K562 (cell line): ENCODE results near the gene LRP4. TPM values are rescaled to one million over a fixed set of nuclear protein-coding genes. Genes with fewer than 3 reads are reported as not detected.

Source experiments
- ATAC-seq: fragments of 200-7000 bp; cut with Tn5 transposase; 3 replicates; pipeline ENCODE4 v1.9.1; 2020; ENCODE audit warnings: moderate library complexity
- BruUV-seq: library from RNA; stranded (reverse); fragments of 400-500 nt; replicated peaks from 2 replicates; lab custom pipeline; 2021; lab: Mats Ljungman, UMichigan
- CTCF ChIA-PET: fragments of 300-600 bp; formaldehyde crosslinking; extraction: SDS; loops from one replicate; lab custom pipeline; 2021; ENCODE audit warnings: low intra/inter-chr PET ratio; lab: Yijun Ruan, JAX
- POLR2A ChIA-PET: fragments of 300-600, 350-650 bp; sonication (Branson Sonifier 250); formaldehyde crosslinking; extraction: SDS; loops from one replicate; lab custom pipeline; 2021; ENCODE audit warnings: antibody characterized with exemption, inconsistent platforms; lab: Yijun Ruan, JAX
- DNase-seq, 4 experiments: peaks; one replicate each; pipeline versions ENCODE4 v3.0.0 to v3.0.0-alpha.2; 2011 to 2018; ENCODE audit warnings: low spot score in 3 of 4, mixed read lengths in 3 of 4; ENCODE audit errors: extremely low read depth in 1 of 4
- FAIRE-seq: peaks from 2 replicates; lab custom pipeline; 2011; peaks lifted over from hg19 to GRCh38; lab: Jason Lieb, UNC
- H2AFZ ChIP-seq: 2 replicates; pipeline ENCODE4 v1.6.0; 2011; ENCODE audit warnings: low read depth, low read length, control low read depth, inconsistent platforms
- H3K27ac ChIP-seq: fragments of 200-600 bp; 3 replicates; pipeline ENCODE4 v1.8.0; 2011; ENCODE audit warnings: low read depth, mild to moderate bottlenecking, control low read depth, inconsistent platforms, low read length, moderate library complexity, mixed read lengths; ENCODE audit errors: extremely low read depth
- H3K27me3 ChIP-seq, 2 experiments: fragments of 300-600 bp in 1 of 2; 2 replicates in 1 of 2; 3 replicates in 1 of 2; pipeline versions ENCODE4 v1.6.0 to v1.8.0; 2011; ENCODE audit warnings: inconsistent platforms in 2 of 2, low read length in 2 of 2, mild to moderate bottlenecking in 1 of 2, mixed read lengths in 1 of 2, moderate library complexity in 1 of 2; ENCODE audit not compliant: control insufficient read depth in 2 of 2, insufficient read depth in 2 of 2
- H3K36me3 ChIP-seq: fragments of 300-600 bp; 3 replicates; pipeline ENCODE4 v1.8.0; 2011; ENCODE audit warnings: mild to moderate bottlenecking, low read length, inconsistent platforms; ENCODE audit not compliant: control insufficient read depth, insufficient read depth
- H3K4me1 ChIP-seq, 2 experiments: fragments of 200-600 bp in 1 of 2; replicated peaks in 1 of 2; 2 replicates in 1 of 2; 3 replicates in 1 of 2; pipeline versions ENCODE4 v1.5.1 to v1.8.0; 2011; ENCODE audit warnings: inconsistent platforms in 2 of 2, low read length in 2 of 2, mild to moderate bottlenecking in 1 of 2, mixed read lengths in 1 of 2, moderate library complexity in 1 of 2; ENCODE audit not compliant: control insufficient read depth in 2 of 2, insufficient read depth in 2 of 2
- H3K4me2 ChIP-seq: 2 replicates; pipeline ENCODE4 v1.6.1; 2011; ENCODE audit warnings: low read length, control low read depth, inconsistent platforms, mixed read lengths; ENCODE audit not compliant: insufficient read depth
- H3K4me3 ChIP-seq: fragments of 200-600 bp; sonication (generic), shearing (Covaris generic); 2 replicates; pipeline ENCODE4 v1.5.1; 2016; ENCODE audit warnings: control low read depth, inconsistent platforms
- H3K79me2 ChIP-seq: fragments of 200-600 bp; 3 replicates; pipeline ENCODE4 v1.8.0; 2011; ENCODE audit warnings: low read length, inconsistent platforms; ENCODE audit not compliant: control insufficient read depth, insufficient read depth
- H3K9ac ChIP-seq, 2 experiments: 2 replicates each; pipeline versions ENCODE4 v1.6.0 to v1.6.1; 2011; ENCODE audit warnings: low read depth in 2 of 2, low read length in 2 of 2, control low read depth in 1 of 2, inconsistent platforms in 1 of 2, mild to moderate bottlenecking in 1 of 2, mixed read lengths in 1 of 2; ENCODE audit not compliant: insufficient read depth in 1 of 2
- H3K9me1 ChIP-seq: one replicate; pipeline ENCODE4 v1.6.0; 2011; ENCODE audit warnings: inconsistent platforms, mild to moderate bottlenecking, low read length, moderate library complexity; ENCODE audit not compliant: control insufficient read depth, insufficient read depth
- H3K9me3 ChIP-seq: replicated peaks from 2 replicates; pipeline ENCODE4 v1.5.1; 2011; ENCODE audit warnings: low read depth, low read length, inconsistent platforms; ENCODE audit not compliant: control insufficient read depth, insufficient read depth
- H4K20me1 ChIP-seq: replicated peaks from 2 replicates; pipeline ENCODE4 v1.6.1; 2011; ENCODE audit warnings: low read length, inconsistent platforms, mixed read lengths; ENCODE audit not compliant: control insufficient read depth, insufficient read depth
- ARID1B ChIP-seq: fragments of 450-650 bp; IDR thresholded peaks from 2 replicates; pipeline ENCODE4 v1.6.1; 2016; ENCODE audit warnings: antibody characterized with exemption, mild to moderate bottlenecking, inconsistent platforms
- ARID2 ChIP-seq: fragments of 450-650 bp; IDR thresholded peaks from 2 replicates; pipeline ENCODE4 v1.6.1; 2017; ENCODE audit warnings: antibody characterized with exemption, mild to moderate bottlenecking
- BACH1 ChIP-seq: fragments of 200-800 bp; sonication (Bioruptor generic); IDR thresholded peaks from 2 replicates; pipeline ENCODE4 v1.6.1; 2016; ENCODE audit warnings: missing genetic modification characterization, missing compliant biosample characterization
- ELF4 ChIP-seq: fragments of 450-650 bp; formaldehyde crosslinking; IDR thresholded peaks from 2 replicates; pipeline ENCODE4 v1.4.0; 2022; ENCODE audit warnings: missing genetic modification characterization
- HNRNPUL1 ChIP-seq: fragments of 200-400 bp; formaldehyde crosslinking; IDR thresholded peaks from 2 replicates; pipeline ENCODE4 v1.6.1; 2017; ENCODE audit warnings: low read length
- KDM5B ChIP-seq: fragments of 200-600 bp; sonication (generic); IDR thresholded peaks from 2 replicates; pipeline ENCODE4 v1.6.1; 2012; ENCODE audit warnings: low read depth, mild to moderate bottlenecking, moderate library complexity, low read length, control low read depth, inconsistent platforms; ENCODE audit not compliant: insufficient replicate concordance
- OTX1 ChIP-seq: fragments of 450-650 bp; formaldehyde crosslinking; IDR thresholded peaks from 2 replicates; pipeline ENCODE4 v1.4.0; 2022; ENCODE audit warnings: mild to moderate bottlenecking
- SMAD2 ChIP-seq: fragments of 150-350 bp; IDR thresholded peaks from 2 replicates; pipeline ENCODE4 v1.6.1; 2014; ENCODE audit warnings: low read depth, mild to moderate bottlenecking, low read length
- ZFPM2 ChIP-seq: fragments of 250-450 bp; sonication (Bioruptor Pico); IDR thresholded peaks from 2 replicates; pipeline ENCODE4 v1.5.1; 2022; ENCODE audit warnings: mild to moderate bottlenecking
- ZNF165 ChIP-seq: fragments of 250-450 bp; sonication (Bioruptor Pico); IDR thresholded peaks from 2 replicates; pipeline ENCODE4 v1.4.0; 2020; ENCODE audit warnings: borderline replicate concordance
- WGBS: fragments of 100-300 bp; shearing (Covaris generic); methylation state at CpG from one replicate; pipeline ENCODE4 v1.1.6; 2016; ENCODE audit warnings: low coverage, mixed read lengths; ENCODE audit not compliant: insufficient coverage; ENCODE audit errors: missing lambda C conversion rate; 5-methylcytosine and 5-hydroxymethylcytosine counted together
- in situ Hi-C: fragments of 300-500 bp; cut with MboI; formaldehyde crosslinking; loops from 4 replicates; pipeline ENCODE4 v1.15.0; 2018; ENCODE audit warnings: inconsistent platforms, mixed read lengths
- intact Hi-C: fragments of 100-400 bp; cut with micrococcal nuclease; formaldehyde crosslinking; loops from 2 replicates; pipeline ENCODE4 v1.14.2; 2022
- polyA plus RNA-seq, 8 experiments: library from polyadenylated mRNA; depleted of rRNA in 4 of 8; stranded (reverse) in 5 of 8; unstranded in 3 of 8; fragments of >200 nt; fragmentation: Nextera tagmentation in 2 of 8; fragmentation: Illumina TruSeq in 1 of 8; extraction: Ambion mirVana in 2 of 8; extraction: Trizol in 1 of 8; gene quantifications; 2 replicates each; pipeline versions ENCODE4 v1.2.1 to v1.2.3, GENCODE V29; 2011 to 2014; ENCODE audit warnings: inconsistent platforms in 1 of 8, missing spikeins in 1 of 8
- total RNA-seq, 7 experiments: library from RNA; depleted of rRNA in 6 of 7; stranded (reverse); fragments of >200 nt in 6 of 7; fragmentation: Illumina TruSeq in 2 of 7; extraction: Trizol in 2 of 7; gene quantifications; 2 replicates each; pipeline versions ENCODE4 v1.2.1 to v1.2.3, GENCODE V29; 2011 to 2021; ENCODE audit warnings: low replicate concordance in 1 of 7
- TF ChIP-seq, protein P1 (sequence below): fragments of 450-650 bp; IDR thresholded peaks from 2 replicates; pipeline ENCODE4 v1.6.1; 2018; ENCODE audit not compliant: partially characterized antibody

The LRP4 gene
- total and polyA plus RNA-seq, 9 of the 15 experiments (the other 6 are each of a cell fraction or from before 2014, with no cell fraction given) = 0.04 to 0.54 (median 0.10) TPM

DNA sequence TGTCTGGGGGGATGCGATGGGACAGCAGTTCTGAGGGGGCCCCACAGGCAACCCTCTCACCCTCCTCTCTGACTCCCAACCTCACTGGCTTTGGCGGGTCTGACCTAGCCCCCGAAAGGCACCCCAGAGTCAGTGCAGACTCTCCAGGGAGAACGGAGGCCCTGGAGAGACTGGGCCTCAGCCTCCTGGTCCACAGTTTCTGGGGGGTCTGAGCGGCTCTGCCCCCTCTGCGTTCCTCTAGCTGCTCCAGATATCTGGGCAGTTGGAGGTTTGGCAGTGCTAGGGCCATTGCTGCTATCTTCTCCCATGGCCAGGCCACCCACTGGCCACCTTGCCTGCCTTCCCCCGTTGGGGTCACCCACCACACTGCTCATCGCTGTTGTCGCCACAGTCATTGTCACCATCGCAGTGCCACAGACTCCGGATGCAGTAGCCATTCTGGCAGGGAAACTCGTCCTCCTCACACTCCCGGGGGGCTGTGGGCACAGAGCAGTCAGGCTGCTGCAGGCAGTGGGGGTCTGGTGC lies 18.8 kb downstream of the LRP4 start:
- ChIA-PET POLR2A (interaction anchor here (0.7 to 1.0 kb wide), 2 partner anchors 13 to 467 kb away, joined by 3 read pairs; no protein-coding TSS in a partner anchor), CTCF (no interaction called here)
- Histone ChIP-seq H3K27ac (no peak overlapping the region), H3K9me3 (no peaks in the 10 kb centered on the region), H3K9me1 (no peaks in the 10 kb centered on the region), H3K4me2 (no peak overlapping the region; the same call in 1 of the 2 replicates), H3K79me2 (no peaks in the 10 kb centered on the region), H3K9ac (peak overlapping the region in 1 of 2 experiments; percentile 10; a peak in 2 of 4 replicates), H3K4me3 (no peak overlapping the region), H3K27me3 (peaks cover 20 to 60% of the 10 kb centered on the region in 2 experiments; a peak in 4 of 5 replicates), H3K36me3 (no peaks in the 10 kb centered on the region), H3K4me1 (peaks cover 0 to 11% of the 10 kb centered on the region in 2 experiments; a peak in 2 of 5 replicates), H2AFZ (0 out of 2 replicates have a peak overlapping the region, but pooled peaks have one; percentile 22), H4K20me1 (peaks cover 9% of the 10 kb centered on the region; the same call in 1 of the 2 replicates)
- BruUV-seq = no TSS peak
- 33% methylated on average over 8 of the region's 13 CpGs for WGBS
- ATAC-seq (no peak), DNase-seq (no peak), FAIRE-seq (no peak)
- TF ChIP-seq KDM5B (peak; percentile 20), SMAD2 (no peak)
- in situ Hi-C loops (no loop called here), intact Hi-C loops (no loop called here)

DNA sequence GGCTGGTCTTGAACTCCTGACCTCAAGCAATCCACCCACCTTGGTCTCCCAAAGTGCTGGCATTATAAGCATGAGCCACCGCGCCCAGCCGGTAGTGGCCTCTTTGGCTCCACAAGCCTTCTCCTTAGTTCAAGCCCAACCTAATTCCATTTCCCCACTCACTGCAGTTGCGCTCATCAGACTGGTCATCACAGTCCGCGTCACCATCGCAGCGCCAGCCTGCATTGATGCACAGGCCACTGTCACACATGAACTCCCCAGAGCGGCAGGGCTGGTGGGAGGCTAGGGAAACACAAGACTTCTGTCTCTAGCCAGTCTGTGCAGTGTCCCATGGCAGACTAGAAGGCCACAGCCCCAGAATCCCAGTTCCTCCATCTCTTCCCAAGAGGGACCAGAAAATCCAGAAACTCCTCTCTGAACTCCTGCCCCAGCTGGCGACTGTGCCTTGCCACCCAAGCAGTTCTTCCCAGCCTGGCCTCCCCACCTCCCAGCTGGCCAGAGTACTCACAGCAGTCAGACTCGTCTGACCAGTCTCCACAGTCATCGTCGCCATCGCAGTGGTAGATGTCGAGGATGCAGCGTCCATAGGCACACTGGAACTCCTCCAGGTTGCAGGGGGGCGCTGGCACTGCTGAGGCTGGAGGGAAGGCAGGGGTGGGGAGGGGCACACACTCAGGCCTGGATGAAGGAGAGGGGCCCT lies 19.8 kb downstream of the LRP4 start:
- in situ Hi-C loops (no loop called here), intact Hi-C loops (no loop called here)
- no peaks in the 10 kb centered on the region for H3K9me1 ChIP-seq
- no peak for TF ChIP-seq ARID2
- no peak for TF ChIP-seq HNRNPUL1
- TF ChIP-seq ARID1B = no peak
- no peak for TF ChIP-seq ELF4 (CRISPR knock-in tag)
- TF ChIP-seq ZNF165 (CRISPR knock-in tag) = no peak
- no peak for TF ChIP-seq BACH1 (tag)
- TF ChIP-seq ZFPM2 (CRISPR knock-in tag) = no peak
- TF ChIP-seq, protein P1, sequence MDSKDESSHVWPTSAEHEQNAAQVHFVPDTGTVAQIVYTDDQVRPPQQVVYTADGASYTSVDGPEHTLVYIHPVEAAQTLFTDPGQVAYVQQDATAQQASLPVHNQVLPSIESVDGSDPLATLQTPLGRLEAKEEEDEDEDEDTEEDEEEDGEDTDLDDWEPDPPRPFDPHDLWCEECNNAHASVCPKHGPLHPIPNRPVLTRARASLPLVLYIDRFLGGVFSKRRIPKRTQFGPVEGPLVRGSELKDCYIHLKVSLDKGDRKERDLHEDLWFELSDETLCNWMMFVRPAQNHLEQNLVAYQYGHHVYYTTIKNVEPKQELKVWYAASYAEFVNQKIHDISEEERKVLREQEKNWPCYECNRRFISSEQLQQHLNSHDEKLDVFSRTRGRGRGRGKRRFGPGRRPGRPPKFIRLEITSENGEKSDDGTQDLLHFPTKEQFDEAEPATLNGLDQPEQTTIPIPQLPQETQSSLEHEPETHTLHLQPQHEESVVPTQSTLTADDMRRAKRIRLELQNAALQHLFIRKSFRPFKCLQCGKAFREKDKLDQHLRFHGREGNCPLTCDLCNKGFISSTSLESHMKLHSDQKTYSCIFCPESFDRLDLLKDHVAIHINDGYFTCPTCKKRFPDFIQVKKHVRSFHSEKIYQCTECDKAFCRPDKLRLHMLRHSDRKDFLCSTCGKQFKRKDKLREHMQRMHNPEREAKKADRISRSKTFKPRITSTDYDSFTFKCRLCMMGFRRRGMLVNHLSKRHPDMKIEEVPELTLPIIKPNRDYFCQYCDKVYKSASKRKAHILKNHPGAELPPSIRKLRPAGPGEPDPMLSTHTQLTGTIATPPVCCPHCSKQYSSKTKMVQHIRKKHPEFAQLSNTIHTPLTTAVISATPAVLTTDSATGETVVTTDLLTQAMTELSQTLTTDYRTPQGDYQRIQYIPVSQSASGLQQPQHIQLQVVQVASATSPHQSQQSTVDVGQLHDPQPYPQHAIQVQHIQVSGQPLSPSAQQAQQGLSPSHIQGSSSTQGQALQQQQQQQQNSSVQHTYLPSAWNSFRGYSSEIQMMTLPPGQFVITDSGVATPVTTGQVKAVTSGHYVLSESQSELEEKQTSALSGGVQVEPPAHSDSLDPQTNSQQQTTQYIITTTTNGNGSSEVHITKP = no peak
- no peak for TF ChIP-seq OTX1 (CRISPR knock-in tag)
- H4K20me1 ChIP-seq = peaks cover 9% of the 10 kb centered on the region; the same call in 1 of the 2 replicates
- peak overlapping the region in 1 of 2 experiments; percentile 26; a peak in 2 of 4 replicates for H3K9ac ChIP-seq
- H3K4me3 ChIP-seq = no peak overlapping the region
- WGBS = 35% methylated on average over 17 of the region's 17 CpGs
- H3K27me3 ChIP-seq = peaks cover 20 to 54% of the 10 kb centered on the region in 2 experiments
- no peaks in the 10 kb centered on the region for H3K36me3 ChIP-seq
- CTCF ChIA-PET = interaction anchor here (0.6 kb wide), 1 partner anchor 175 kb away, joined by 3 read pairs; no protein-coding TSS in a partner anchor
- H3K79me2 ChIP-seq = no peaks in the 10 kb centered on the region
- H3K27ac ChIP-seq = no peak overlapping the region
- H2AFZ ChIP-seq = no peak overlapping the region
- no peak for ATAC-seq
- BruUV-seq = no TSS peak
- no peak for DNase-seq
- H3K9me3 ChIP-seq = no peaks in the 10 kb centered on the region
- POLR2A ChIA-PET = no interaction called here
- no peak overlapping the region for H3K4me2 ChIP-seq
- peaks cover 0 to 8% of the 10 kb centered on the region in 2 experiments; a peak in 2 of 5 replicates for H3K4me1 ChIP-seq
- no peak for FAIRE-seq
